Coronary artery (tissue), 2 donors: ENCODE results near the gene ZNF445.
A peak's percentile ranks its signal among the peaks of the same experiment; 100 is the strongest.

Source experiments
- DNase-seq: peaks from one replicate; pipeline ENCODE4 v3.0.0-alpha.2; 2017; ENCODE audit warnings: low spot score
- H3K27ac ChIP-seq, 2 donors: fragments of 200-600 bp; sonication (generic); one replicate each; pipeline ENCODE4 v1.5.1; 2016 to 2019
- H3K4me3 ChIP-seq: fragments of 200-600 bp; sonication (generic); 2 replicates; pipeline ENCODE4 v1.5.1; 2016; ENCODE audit warnings: mild to moderate bottlenecking, moderate library complexity
- TF ChIP-seq, protein P1 (sequence below): fragments of 200-600 bp; sonication (generic); IDR thresholded peaks from one replicate; pipeline ENCODE4 v1.5.1; 2019; ENCODE audit warnings: antibody characterized with exemption

ZNF445 gene

DNA sequence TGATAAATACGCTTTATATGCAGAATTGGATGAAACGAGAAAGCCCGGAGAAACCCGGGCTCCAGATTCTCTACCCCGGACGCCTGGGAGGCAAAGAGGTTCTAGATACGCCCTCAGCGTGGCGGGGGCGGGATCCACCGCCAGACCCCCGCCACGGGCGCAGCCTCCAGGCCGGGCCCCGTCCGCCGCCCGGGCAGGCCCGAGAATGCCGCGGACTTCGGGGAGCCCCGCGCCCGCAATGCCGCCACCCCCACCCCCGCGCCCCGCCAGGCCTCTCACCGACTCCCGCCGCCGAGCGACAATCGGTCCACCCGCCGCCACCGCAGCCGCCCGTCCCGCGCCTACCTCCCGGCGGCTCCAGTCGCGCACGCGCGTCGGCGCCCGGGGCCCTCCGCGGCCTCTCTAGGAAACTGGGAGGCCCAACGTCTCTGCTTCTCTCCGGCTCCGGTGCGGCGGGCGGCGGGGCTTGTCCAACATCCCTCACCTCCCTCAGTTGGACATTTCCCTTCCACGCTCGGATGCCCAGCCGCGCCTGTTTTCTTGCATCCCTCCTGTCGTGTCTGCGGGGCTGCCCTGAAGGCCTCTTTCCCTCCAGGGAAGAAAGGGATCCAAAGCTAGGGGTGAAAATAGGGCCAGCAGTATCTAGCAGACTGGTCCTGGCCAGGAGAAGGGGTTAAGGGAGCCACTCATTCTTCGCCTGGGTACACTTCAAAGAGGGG is at the start of gene ZNF445:
ZNF445 (minus strand) TSS at position 359 of the 719 bp plus-strand sequence. CDS start 22,121 bp downstream, outside the sequence.
- TF ChIP-seq, protein P1, sequence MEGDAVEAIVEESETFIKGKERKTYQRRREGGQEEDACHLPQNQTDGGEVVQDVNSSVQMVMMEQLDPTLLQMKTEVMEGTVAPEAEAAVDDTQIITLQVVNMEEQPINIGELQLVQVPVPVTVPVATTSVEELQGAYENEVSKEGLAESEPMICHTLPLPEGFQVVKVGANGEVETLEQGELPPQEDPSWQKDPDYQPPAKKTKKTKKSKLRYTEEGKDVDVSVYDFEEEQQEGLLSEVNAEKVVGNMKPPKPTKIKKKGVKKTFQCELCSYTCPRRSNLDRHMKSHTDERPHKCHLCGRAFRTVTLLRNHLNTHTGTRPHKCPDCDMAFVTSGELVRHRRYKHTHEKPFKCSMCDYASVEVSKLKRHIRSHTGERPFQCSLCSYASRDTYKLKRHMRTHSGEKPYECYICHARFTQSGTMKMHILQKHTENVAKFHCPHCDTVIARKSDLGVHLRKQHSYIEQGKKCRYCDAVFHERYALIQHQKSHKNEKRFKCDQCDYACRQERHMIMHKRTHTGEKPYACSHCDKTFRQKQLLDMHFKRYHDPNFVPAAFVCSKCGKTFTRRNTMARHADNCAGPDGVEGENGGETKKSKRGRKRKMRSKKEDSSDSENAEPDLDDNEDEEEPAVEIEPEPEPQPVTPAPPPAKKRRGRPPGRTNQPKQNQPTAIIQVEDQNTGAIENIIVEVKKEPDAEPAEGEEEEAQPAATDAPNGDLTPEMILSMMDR: no peak
- H3K4me3 ChIP-seq: peak within 1 kb of the TSS; percentile 87
- peak; percentile 85 for DNase-seq
- H3K27ac ChIP-seq: peak within 1 kb of the TSS; percentile 77 to 85

- TF ChIP-seq, protein P1: no peak
- no peak overlapping the region for H3K4me3 ChIP-seq
- DNase-seq: no peak
- no peak overlapping the region for H3K27ac ChIP-seq
These were observed 47.6 kb upstream of the ZNF445 start for GRCh38 chr3:44525060-44525459.

GRCh38 chr3:44522494-44522933 is 45.0 kb upstream of the ZNF445 start:
- no peak overlapping the region for H3K4me3 ChIP-seq
- TF ChIP-seq, protein P1: no peak
- no peak for DNase-seq
- no peak overlapping the region for H3K27ac ChIP-seq

GRCh38 chr3:44521721-44522120 is 44.3 kb upstream of the ZNF445 start:
- Histone ChIP-seq H3K27ac (no peak overlapping the region), H3K4me3 (no peak overlapping the region)
- TF ChIP-seq, protein P1: no peak
- DNase-seq: no peak

- DNase-seq: no peak
- Histone ChIP-seq H3K4me3 (no peak overlapping the region), H3K27ac (no peak overlapping the region)
- TF ChIP-seq, protein P1: no peak
These were observed 41.3 kb upstream of the ZNF445 start for GRCh38 chr3:44518782-44519156.

GRCh38 chr3:44516230-44516629 is 38.8 kb upstream of the ZNF445 start:
- TF ChIP-seq, protein P1: no peak
- H3K4me3 ChIP-seq: no peak overlapping the region
- no peak for DNase-seq

DNA sequence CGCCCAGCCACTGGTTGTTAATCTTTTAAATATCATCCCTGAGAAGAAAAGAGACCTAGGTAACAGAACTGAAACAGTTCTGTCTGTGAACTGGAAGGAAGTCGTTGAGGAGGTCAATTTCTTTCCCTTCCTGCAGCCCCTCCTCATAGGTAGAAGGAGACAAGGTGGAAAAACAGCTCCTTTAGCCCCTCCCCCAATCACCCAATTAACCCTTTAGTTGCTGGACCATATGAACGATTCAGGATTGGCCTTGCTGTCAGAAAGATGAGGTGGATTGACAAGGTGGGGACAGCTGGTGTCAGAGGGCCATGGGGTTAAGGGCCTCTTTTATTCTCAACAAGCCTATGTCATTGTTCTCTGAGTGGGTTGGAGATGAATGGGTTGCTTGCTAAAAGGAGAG is 36.0 kb upstream of the ZNF445 start:
- H3K4me3 ChIP-seq: no peak overlapping the region
- H3K27ac ChIP-seq: no peak overlapping the region
- TF ChIP-seq, protein P1: no peak
- DNase-seq: no peak

More at GRCh38 chr3:44516230-44516629, 38.8 kb upstream of the ZNF445 start:
- H3K27ac ChIP-seq: no peak overlapping the region
